MM.1S (cell line): Measurements from ENCODE around the gene RNF149.

Experiments
- DNase-seq: peaks from one replicate; pipeline ENCODE4 v3.0.0-alpha.2; 2015
- H2AFZ ChIP-seq: fragments of 300-600 bp; sonication (generic); 2 replicates; pipeline ENCODE4 v1.6.0; 2016; ENCODE audit warnings: antibody characterized with exemption, low read length
- H3F3A ChIP-seq: fragments of 300-600 bp; sonication (generic); 2 replicates; pipeline ENCODE4 v1.6.1; 2016; ENCODE audit warnings: mild to moderate bottlenecking, antibody characterized with exemption, low read length, moderate library complexity, mixed read lengths; ENCODE audit not compliant: insufficient read depth
- H3K27ac ChIP-seq: fragments of 300-600 bp; sonication (generic); 2 replicates; pipeline ENCODE4 v1.5.1; 2016; ENCODE audit warnings: mild to moderate bottlenecking, low read length
- H3K27me3 ChIP-seq: fragments of 300-600 bp; sonication (generic); replicated peaks from 2 replicates; pipeline ENCODE4 v1.6.0; 2016; ENCODE audit warnings: low read length; ENCODE audit not compliant: insufficient read depth
- H3K36me3 ChIP-seq: fragments of 300-600 bp; sonication (generic); replicated peaks from 2 replicates; pipeline ENCODE4 v1.6.1; 2016; ENCODE audit warnings: mild to moderate bottlenecking, low read length, mixed read lengths; ENCODE audit not compliant: insufficient read depth
- H3K4me1 ChIP-seq: fragments of 300-600 bp; sonication (generic); 2 replicates; pipeline ENCODE4 v1.6.1; 2016; ENCODE audit warnings: low read length, mixed read lengths
- H3K4me2 ChIP-seq: fragments of 300-600 bp; sonication (generic); 2 replicates; pipeline ENCODE4 v1.6.0; 2016; ENCODE audit warnings: low read depth, low read length
- H3K4me3 ChIP-seq: fragments of 300-600 bp; sonication (generic); 2 replicates; pipeline ENCODE4 v1.5.1; 2016; ENCODE audit warnings: low read length, mixed read lengths
- H3K79me2 ChIP-seq: fragments of 300-600 bp; sonication (generic); 2 replicates; pipeline ENCODE4 v1.6.1; 2016; ENCODE audit warnings: mixed run types, low read length, mixed read lengths
- H3K9ac ChIP-seq: fragments of 300-600 bp; sonication (generic); 2 replicates; pipeline ENCODE4 v1.6.1; 2016; ENCODE audit warnings: low read length, mixed read lengths
- H3K9me2 ChIP-seq: fragments of 300-600 bp; sonication (generic); replicated peaks from 2 replicates; pipeline ENCODE4 v1.6.1; 2016; ENCODE audit warnings: mild to moderate bottlenecking, low read length, mixed read lengths; ENCODE audit not compliant: insufficient read depth
- H3K9me3 ChIP-seq: fragments of 300-600 bp; sonication (generic); replicated peaks from 2 replicates; pipeline ENCODE4 v1.6.1; 2016; ENCODE audit warnings: mild to moderate bottlenecking, low read length, mixed read lengths; ENCODE audit not compliant: insufficient read depth
- H4K20me1 ChIP-seq: fragments of 300-600 bp; sonication (generic); 2 replicates; pipeline ENCODE4 v1.6.1; 2016; ENCODE audit warnings: mild to moderate bottlenecking, low read length, moderate library complexity, mixed read lengths; ENCODE audit not compliant: insufficient read depth
- CTCF ChIP-seq: fragments of 300-600 bp; sonication (generic); IDR thresholded peaks from 2 replicates; pipeline ENCODE4 v1.5.1; 2016; ENCODE audit warnings: antibody characterized with exemption, low read length, mixed read lengths
- EZH2 ChIP-seq: fragments of 300-600 bp; sonication (generic); optimal IDR thresholded peaks from 2 replicates; pipeline ENCODE3; 2017; ENCODE audit warnings: low read depth, mild to moderate bottlenecking, antibody characterized with exemption, low read length, mixed read lengths
- EZH2phosphoT487 ChIP-seq: fragments of 300-600 bp; sonication (generic); IDR thresholded peaks from 2 replicates; pipeline ENCODE4 v1.6.1; 2018; ENCODE audit warnings: antibody characterized with exemption, low read length

The RNF149 gene

GRCh38 chr2:101346909-101347308 lies 38.4 kb upstream of the RNF149 start:
- TF ChIP-seq CTCF = no peak
- TF ChIP-seq EZH2phosphoT487 = no peak
- no peak for TF ChIP-seq EZH2
- no peaks in the 10 kb centered on the region for H3K79me2 ChIP-seq
- H3K9ac ChIP-seq = no peak overlapping the region
- H3K4me2 ChIP-seq = no peak overlapping the region
- no peak overlapping the region for H3K27ac ChIP-seq
- no peaks in the 10 kb centered on the region for H3K36me3 ChIP-seq
- H3K27me3 ChIP-seq = no peaks in the 10 kb centered on the region
- H3K4me1 ChIP-seq = no peaks in the 10 kb centered on the region
- H3K4me3 ChIP-seq = no peak overlapping the region
- H3K9me3 ChIP-seq = no peaks in the 10 kb centered on the region
- H2AFZ ChIP-seq = no peak overlapping the region
- H3F3A ChIP-seq = no peaks in the 10 kb centered on the region
- no peaks in the 10 kb centered on the region for H3K9me2 ChIP-seq
- DNase-seq = no peak
- H4K20me1 ChIP-seq = no peaks in the 10 kb centered on the region

DNA sequence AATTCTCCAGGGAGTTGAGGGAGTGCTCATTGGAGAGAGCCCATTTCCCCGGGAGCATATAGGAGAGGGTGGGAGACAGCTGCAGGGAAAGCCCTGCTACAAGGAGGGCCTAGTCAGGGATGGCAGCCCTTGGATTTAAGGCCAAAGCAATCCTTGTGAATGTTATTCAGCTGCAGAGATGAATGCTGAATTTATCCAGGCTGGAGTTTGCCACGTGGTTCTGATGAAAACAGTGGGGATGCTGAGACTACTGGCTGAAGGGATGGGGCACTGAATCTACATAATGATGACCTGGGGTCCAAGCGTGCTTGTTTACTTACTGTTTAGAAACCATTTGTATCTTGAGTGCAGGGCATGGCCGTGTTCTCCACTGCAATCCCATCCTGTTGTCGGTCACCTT lies 35.6 kb upstream of the RNF149 start:
- no peak overlapping the region for H3K27ac ChIP-seq
- H3K4me3 ChIP-seq = no peak overlapping the region
- TF ChIP-seq CTCF (no peak), EZH2 (no peak), EZH2phosphoT487 (no peak)
- H3K79me2 ChIP-seq = no peaks in the 10 kb centered on the region
- H3K4me1 ChIP-seq = no peaks in the 10 kb centered on the region
- no peaks in the 10 kb centered on the region for H3K36me3 ChIP-seq
- H2AFZ ChIP-seq = no peak overlapping the region
- no peaks in the 10 kb centered on the region for H3K9me2 ChIP-seq
- H3K27me3 ChIP-seq = no peaks in the 10 kb centered on the region
- no peaks in the 10 kb centered on the region for H4K20me1 ChIP-seq
- no peaks in the 10 kb centered on the region for H3F3A ChIP-seq
- H3K9me3 ChIP-seq = no peaks in the 10 kb centered on the region
- H3K4me2 ChIP-seq = no peak overlapping the region
- H3K9ac ChIP-seq = no peak overlapping the region
- no peak for DNase-seq

- Histone ChIP-seq H3K9ac (no peak overlapping the region), H3K27me3 (no peaks in the 10 kb centered on the region), H3K79me2 (no peaks in the 10 kb centered on the region), H3K36me3 (no peaks in the 10 kb centered on the region), H3K9me2 (no peaks in the 10 kb centered on the region), H3K4me2 (no peak overlapping the region), H3K4me3 (no peak overlapping the region), H3K9me3 (no peaks in the 10 kb centered on the region), H2AFZ (no peak overlapping the region), H3K4me1 (no peaks in the 10 kb centered on the region), H3F3A (no peaks in the 10 kb centered on the region), H4K20me1 (no peaks in the 10 kb centered on the region), H3K27ac (no peak overlapping the region)
- TF ChIP-seq EZH2 = no peak
- no peak for DNase-seq
Measured at GRCh38 chr2:101342625-101343008, 34.1 kb upstream of the RNF149 start.

- Histone ChIP-seq H3K27ac (no peak overlapping the region), H3K4me2 (no peak overlapping the region), H3K27me3 (no peaks in the 10 kb centered on the region), H4K20me1 (no peaks in the 10 kb centered on the region), H3F3A (no peaks in the 10 kb centered on the region), H3K4me3 (no peak overlapping the region), H3K79me2 (no peaks in the 10 kb centered on the region), H3K36me3 (no peaks in the 10 kb centered on the region), H3K9me2 (no peaks in the 10 kb centered on the region), H2AFZ (peak overlapping the region; percentile 6; the same call in 1 of the 2 replicates), H3K9me3 (no peaks in the 10 kb centered on the region), H3K4me1 (no peaks in the 10 kb centered on the region), H3K9ac (no peak overlapping the region)
- TF ChIP-seq EZH2phosphoT487 (no peak), EZH2 (no peak), CTCF (peak; percentile 87)
- peak; percentile 56 for DNase-seq
Measured at GRCh38 chr2:101341901-101342624, 33.6 kb upstream of the RNF149 start.
